GM18868 (cell line): Measurements from ENCODE around the gene CC2D1A.
A peak's percentile ranks its signal among the peaks of the same experiment; 100 is the strongest.
"Not testable (repeated sequence)": the region's sequence is repeated elsewhere in the genome, so short reads cannot be mapped to it uniquely, and the experiment has no call there.

ENCODE experiments used
- ATAC-seq: cut with Tn5 transposase; IDR thresholded peaks from one replicate; pipeline ENCODE4 v1.9.1; 2021; ENCODE audit warnings: mild to moderate bottlenecking, moderate library complexity; ENCODE audit not compliant: unreplicated experiment

The CC2D1A gene

GRCh38 chr19:13906521-13906904, 512 bp downstream of the CC2D1A start:
- ATAC-seq, result peak; percentile 24

GRCh38 chr19:13906910-13907309, 909 bp downstream of the CC2D1A start:
- ATAC-seq, result no peak

GRCh38 chr19:13908674-13909073, 2.7 kb downstream of the CC2D1A start:
- no peak for ATAC-seq

GRCh38 chr19:13909430-13909829, 3.4 kb downstream of the CC2D1A start:
- ATAC-seq, result no peak

- no peak for ATAC-seq
Observed at GRCh38 chr19:13913352-13913751, 7.4 kb downstream of the CC2D1A start.

GRCh38 chr19:13914777-13915176, 8.8 kb downstream of the CC2D1A start:
- ATAC-seq, result no peak

- ATAC-seq, result no peak
Observed at GRCh38 chr19:13917888-13918406, 11.9 kb downstream of the CC2D1A start.

GRCh38 chr19:13918726-13919411, 12.9 kb downstream of the CC2D1A start:
- no peak for ATAC-seq

GRCh38 chr19:13920524-13920923, 14.5 kb downstream of the CC2D1A start:
- ATAC-seq, result no peak

- ATAC-seq, result no peak
Observed at GRCh38 chr19:13920940-13921747, 15.1 kb downstream of the CC2D1A start.

GRCh38 chr19:13922118-13922517, 16.1 kb downstream of the CC2D1A start:
- ATAC-seq, result not testable (repeated sequence)

- no peak for ATAC-seq
Observed at GRCh38 chr19:13923194-13923987, 17.4 kb downstream of the CC2D1A start.

GRCh38 chr19:13926010-13926409, 20.0 kb downstream of the CC2D1A start:
- no peak for ATAC-seq

GRCh38 chr19:13926715-13927114, 20.7 kb downstream of the CC2D1A start:
- no peak for ATAC-seq

GRCh38 chr19:13929340-13929739, 23.3 kb downstream of the CC2D1A start:
- no peak for ATAC-seq

- no peak for ATAC-seq
Observed at GRCh38 chr19:13929956-13930355, 24.0 kb downstream of the CC2D1A start.

- no peak for ATAC-seq
Observed at GRCh38 chr19:13930402-13930801, 24.4 kb downstream of the CC2D1A start.

GRCh38 chr19:13931391-13932148, 25.6 kb downstream of the CC2D1A start:
- ATAC-seq, result no peak

GRCh38 chr19:13932149-13932637, 26.2 kb downstream of the CC2D1A start:
- ATAC-seq, result no peak

GRCh38 chr19:13932911-13933393, 27.0 kb downstream of the CC2D1A start:
- ATAC-seq, result no peak
